IMR-90 (cell line): ENCODE data around the gene ADGRA3. TPM values are rescaled to one million over a fixed set of nuclear protein-coding genes. Genes with fewer than 3 reads are reported as not detected.

ENCODE experiments used
- ATAC-seq: fragments of 200-7000 bp; cut with Tn5 transposase; 2 replicates; pipeline ENCODE4 v1.9.1; 2020; ENCODE audit warnings: low read depth, mild to moderate bottlenecking, moderate library complexity
- BruUV-seq: library from RNA; stranded (reverse); fragments of 400-500 nt; replicated peaks from 2 replicates; lab custom pipeline; 2021; lab: Mats Ljungman, UMichigan
- CTCF ChIA-PET: fragments of 300-600 bp; formaldehyde crosslinking; extraction: SDS; loops from one replicate; lab custom pipeline; 2021; ENCODE audit warnings: antibody characterized with exemption; lab: Yijun Ruan, JAX
- POLR2A ChIA-PET: fragments of 300-600 bp; sonication (Branson Sonifier 250); formaldehyde crosslinking; loops from one replicate; lab custom pipeline; 2022; ENCODE audit warnings: antibody characterized with exemption; ENCODE audit not compliant: unreplicated experiment; lab: Charles Lee
- DNase-seq: peaks from one replicate; pipeline ENCODE4 v3.0.0; 2013
- H2AFZ ChIP-seq: replicated peaks from 2 replicates; pipeline ENCODE3; 2013; ENCODE audit warnings: low read length, mild to moderate bottlenecking; ENCODE audit not compliant: poor library complexity
- H2AK5ac ChIP-seq: 2 replicates; pipeline ENCODE4 v1.6.1; 2013; ENCODE audit warnings: low read depth, low read length, inconsistent platforms
- H2AK9ac ChIP-seq: replicated peaks from 2 replicates; pipeline ENCODE3; 2013; ENCODE audit warnings: mild to moderate bottlenecking, low read depth, low read length, moderate library complexity; ENCODE audit not compliant: poor library complexity
- H2BK120ac ChIP-seq: 2 replicates; pipeline ENCODE4 v1.6.1; 2013; ENCODE audit warnings: low read depth, low read length, inconsistent platforms
- H2BK15ac ChIP-seq: 3 replicates; pipeline ENCODE4 v1.6.1; 2013; ENCODE audit warnings: low read depth, low read length, inconsistent platforms
- H2BK20ac ChIP-seq: 2 replicates; pipeline ENCODE4 v1.6.1; 2013; ENCODE audit warnings: low read depth, mild to moderate bottlenecking, inconsistent platforms, low read length, moderate library complexity
- H2BK5ac ChIP-seq: 2 replicates; pipeline ENCODE4 v1.6.1; 2013; ENCODE audit warnings: mild to moderate bottlenecking, low read depth, low read length, inconsistent platforms; ENCODE audit not compliant: poor library complexity, severe bottlenecking
- H3K14ac ChIP-seq: replicated peaks from 2 replicates; pipeline ENCODE4 v1.6.1; 2013; ENCODE audit warnings: low read depth, low read length, inconsistent platforms
- H3K18ac ChIP-seq: 2 replicates; pipeline ENCODE4 v1.6.1; 2013; ENCODE audit warnings: low read depth, low read length, control low read depth
- H3K23ac ChIP-seq: 2 replicates; pipeline ENCODE4 v1.6.1; 2013; ENCODE audit warnings: low read depth, low read length, inconsistent platforms
- H3K27ac ChIP-seq: 2 replicates; pipeline ENCODE4 v1.5.1; 2013; ENCODE audit warnings: mild to moderate bottlenecking, control low read depth, low read length; ENCODE audit not compliant: insufficient read depth
- H3K27me3 ChIP-seq: 2 replicates; pipeline ENCODE4 v1.6.1; 2013; ENCODE audit warnings: low read length; ENCODE audit not compliant: control insufficient read depth, insufficient read depth
- H3K36me3 ChIP-seq: 2 replicates; pipeline ENCODE4 v1.6.1; 2013; ENCODE audit warnings: low read length, mixed read lengths; ENCODE audit not compliant: control insufficient read depth, insufficient read depth
- H3K4ac ChIP-seq: 2 replicates; pipeline ENCODE4 v1.6.1; 2013; ENCODE audit warnings: low read depth, low read length, inconsistent platforms
- H3K4me1 ChIP-seq: 2 replicates; pipeline ENCODE4 v1.6.1; 2013; ENCODE audit warnings: low read length, mixed read lengths; ENCODE audit not compliant: control insufficient read depth, insufficient read depth
- H3K4me2 ChIP-seq: 2 replicates; pipeline ENCODE4 v1.6.1; 2013; ENCODE audit warnings: low read depth, mild to moderate bottlenecking, control low read depth, low read length, moderate library complexity
- H3K4me3 ChIP-seq: 2 replicates; pipeline ENCODE4 v1.5.1; 2013; ENCODE audit warnings: low read depth, mild to moderate bottlenecking, control low read depth, low read length, moderate library complexity; ENCODE audit not compliant: insufficient read depth
- H3K56ac ChIP-seq: 2 replicates; pipeline ENCODE4 v1.6.1; 2013; ENCODE audit warnings: low read length, inconsistent platforms; ENCODE audit not compliant: insufficient read depth; ENCODE audit errors: extremely low read depth
- H3K79me1 ChIP-seq, 2 experiments: 2 replicates each; pipeline ENCODE4 v1.6.1; 2013; ENCODE audit warnings: low read length in 2 of 2, inconsistent platforms in 1 of 2, low read depth in 1 of 2
- H3K9ac ChIP-seq: 2 replicates; pipeline ENCODE4 v1.6.1; 2013; ENCODE audit warnings: low read depth, low read length, control low read depth
- H3K9me1 ChIP-seq: 2 replicates; pipeline ENCODE4 v1.6.1; 2013; ENCODE audit warnings: low read length, inconsistent platforms; ENCODE audit not compliant: insufficient read depth
- H3K9me3 ChIP-seq: 2 replicates; pipeline ENCODE4 v1.6.1; 2013; ENCODE audit warnings: low read length; ENCODE audit not compliant: control insufficient read depth, insufficient read depth
- H4K20me1 ChIP-seq: 2 replicates; pipeline ENCODE4 v1.6.1; 2013; ENCODE audit warnings: low read length, inconsistent platforms; ENCODE audit not compliant: insufficient read depth
- H4K5ac ChIP-seq: 2 replicates; pipeline ENCODE4 v1.6.1; 2013; ENCODE audit warnings: mild to moderate bottlenecking, low read depth, low read length, control low read depth
- H4K8ac ChIP-seq, 2 experiments: 2 replicates each; pipeline ENCODE4 v1.6.1; 2013; ENCODE audit warnings: low read depth in 2 of 2, low read length in 2 of 2, control low read depth in 1 of 2, inconsistent platforms in 1 of 2
- H4K91ac ChIP-seq: 2 replicates; pipeline ENCODE4 v1.6.1; 2013; ENCODE audit warnings: low read depth, low read length, inconsistent platforms; ENCODE audit not compliant: insufficient read depth
- CEBPB ChIP-seq: IDR thresholded peaks from 2 replicates; pipeline ENCODE4 v1.6.1; 2012; ENCODE audit warnings: low read depth, low read length, improper control_type of control experiment
- FOS ChIP-seq: fragments of 150-350 bp; IDR thresholded peaks from 2 replicates; pipeline ENCODE4 v1.6.1; 2016; ENCODE audit warnings: low read depth, low read length
- MAFK ChIP-seq: IDR thresholded peaks from 2 replicates; pipeline ENCODE4 v1.6.1; 2012; ENCODE audit warnings: low read depth, low read length, improper control_type of control experiment
- MXI1 ChIP-seq: IDR thresholded peaks from 2 replicates; pipeline ENCODE4 v1.6.1; 2012; ENCODE audit warnings: low read depth, mild to moderate bottlenecking, low read length, moderate library complexity, borderline replicate concordance
- SMC3 ChIP-seq: fragments of 150-350 bp; IDR thresholded peaks from 2 replicates; pipeline ENCODE4 v1.6.1; 2016; ENCODE audit warnings: low read depth, mild to moderate bottlenecking, antibody characterized with exemption, low read length, moderate library complexity
- WGBS, 2 experiments: methylation state at CpG; one replicate each; pipeline versions ENCODE4 v1.1.5 to v1.1.7; 2013; ENCODE audit warnings: missing lambda C conversion rate in 2 of 2; ENCODE audit not compliant: insufficient read length in 1 of 2; ENCODE audit errors: extremely low coverage in 2 of 2; 5-methylcytosine and 5-hydroxymethylcytosine counted together
- dilution Hi-C: fragments of 300-500 bp; cut with HindIII; formaldehyde crosslinking; loops from one replicate; pipeline ENCODE4 v1.14.3; 2018; ENCODE audit warnings: low sequenced_read_pairs; ENCODE audit not compliant: unreplicated experiment
- in situ Hi-C: fragments of 300-500 bp; cut with MboI; formaldehyde crosslinking; loops from 3 replicates; pipeline ENCODE4 v1.14.3; 2019; ENCODE audit warnings: low sequenced_read_pairs, inconsistent platforms, mixed read lengths
- intact Hi-C: fragments of 100-400 bp; cut with micrococcal nuclease; formaldehyde crosslinking; loops from 2 replicates; pipeline ENCODE4 v1.10.0; 2022
- polyA plus RNA-seq, 3 experiments: library from polyadenylated mRNA; depleted of rRNA; stranded (reverse); fragments of >200 nt; gene quantifications; 2 replicates each; pipeline ENCODE4 v1.2.3, GENCODE V29; 2012; ENCODE audit warnings: low replicate concordance in 1 of 3
- total RNA-seq: library from RNA; depleted of rRNA; stranded (reverse); fragments of >200 nt; gene quantifications from 2 replicates; pipeline ENCODE4 v1.2.3, GENCODE V29; 2012

Gene ADGRA3
- total and polyA plus RNA-seq, 2 of the 4 experiments (the other 2 are of a cell fraction) = 20.1 to 28.0 TPM

DNA sequence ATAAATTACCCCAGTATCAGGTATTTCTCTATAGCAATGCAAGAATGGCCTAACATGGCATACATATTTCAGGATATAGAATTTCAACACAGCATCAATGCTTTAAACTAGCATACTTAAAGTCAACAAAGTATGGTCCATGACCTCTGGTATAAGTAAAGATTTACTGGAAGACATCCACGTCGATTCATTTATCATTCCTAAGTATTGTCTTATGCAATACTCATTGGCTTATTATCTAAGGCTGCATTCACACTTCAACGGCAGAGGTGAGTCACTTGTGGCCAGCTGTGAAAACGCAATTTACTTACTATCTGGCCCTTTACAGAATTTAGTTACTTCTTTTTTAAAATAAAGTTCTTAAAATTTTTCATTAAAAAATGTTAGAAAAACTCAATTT lies 42.6 kb downstream of the ADGRA3 start:
- no peak overlapping the region for H4K91ac ChIP-seq
- BruUV-seq = no TSS peak
- H3K56ac ChIP-seq = no peak overlapping the region
- H2AK9ac ChIP-seq = no peak overlapping the region
- no peak overlapping the region for H2BK120ac ChIP-seq
- intact Hi-C loops = no loop called here
- no peak overlapping the region for H3K9ac ChIP-seq
- H3K4me2 ChIP-seq = no peak overlapping the region
- no peak overlapping the region for H3K4me3 ChIP-seq
- no peaks in the 10 kb centered on the region for H3K9me3 ChIP-seq
- no peak overlapping the region for H3K14ac ChIP-seq
- 70% methylated on average over 2 of the region's 4 CpGs; no CpG with 5 or more reads in 1 of the 2 experiments for WGBS, 2 experiments
- ATAC-seq (no peak), DNase-seq (peak; percentile 75)
- H2BK15ac ChIP-seq = no peak overlapping the region
- no peak overlapping the region for H2BK20ac ChIP-seq
- peaks cover 9% of the 10 kb centered on the region for H3K9me1 ChIP-seq
- no peak overlapping the region for H2AFZ ChIP-seq
- no peak overlapping the region for H3K4ac ChIP-seq
- H4K20me1 ChIP-seq = peaks cover 5% of the 10 kb centered on the region; the same call in 1 of the 2 replicates
- H3K36me3 ChIP-seq = peaks cover 5% of the 10 kb centered on the region
- no peak for TF ChIP-seq SMC3
- peak; percentile 76 for TF ChIP-seq CEBPB
- 0 out of 2 replicates have a peak, but pooled peaks have one; percentile 28 for TF ChIP-seq FOS
- TF ChIP-seq MAFK = no peak
- no peak for TF ChIP-seq MXI1
- H3K27ac ChIP-seq = no peak overlapping the region
- H3K79me1 ChIP-seq = peaks cover 17 to 22% of the 10 kb centered on the region in 2 experiments; a peak in 3 of 4 replicates
- H2AK5ac ChIP-seq = no peak overlapping the region
- ChIA-PET POLR2A (no interaction called here), CTCF (no interaction called here)
- H3K4me1 ChIP-seq = peaks cover 7% of the 10 kb centered on the region
- no peak overlapping the region for H4K8ac ChIP-seq
- dilution Hi-C loops = no loop called here
- H2BK5ac ChIP-seq = no peak overlapping the region
- H3K18ac ChIP-seq = no peak overlapping the region
- in situ Hi-C loops = no loop called here
- H3K23ac ChIP-seq = no peak overlapping the region
- no peak overlapping the region for H4K5ac ChIP-seq
- no peaks in the 10 kb centered on the region for H3K27me3 ChIP-seq
